Gastrocnemius medialis (tissue), 4 donors: ENCODE measurements around the gene NCOA7. TPM values are rescaled to one million over a fixed set of nuclear protein-coding genes. Genes with fewer than 3 reads are reported as not detected.

Source experiments
- ATAC-seq, 2 donors: fragments of 150-250 bp; one replicate each; pipeline ENCODE4 v1.9.1; 2016
- DNase-seq, 2 donors: peaks; one replicate each; pipeline ENCODE4 v3.0.0-alpha.2; 2019
- H3K27ac ChIP-seq, 4 donors: fragments of 200-600 bp; sonication (generic); 1 replicate in 1 of 4; 2 replicates in 3 of 4; pipeline ENCODE4 v1.5.1; 2016 to 2018; ENCODE audit warnings: mild to moderate bottlenecking in 2 of 4, moderate library complexity in 1 of 4
- H3K27me3 ChIP-seq, 3 donors: fragments of 200-600 bp; sonication (generic) in 2 of 3; 1 replicate in 1 of 3; 2 replicates in 2 of 3; pipeline versions ENCODE4 v1.5.1 to v1.6.0; 2016 to 2019; ENCODE audit warnings: mild to moderate bottlenecking in 1 of 3, moderate library complexity in 1 of 3
- H3K36me3 ChIP-seq, 2 donors: fragments of 200-600 bp; sonication (generic) in 1 of 2; one replicate each; pipeline ENCODE4 v1.5.1; 2017 to 2018
- H3K4me1 ChIP-seq, 2 donors: fragments of 200-600 bp; sonication (generic) in 1 of 2; one replicate each; pipeline ENCODE4 v1.5.1; 2016 to 2017; ENCODE audit warnings: mild to moderate bottlenecking in 2 of 2
- H3K4me3 ChIP-seq, 4 donors: fragments of 200-600 bp; sonication (generic) in 3 of 4; 1 replicate in 1 of 4; 2 replicates in 3 of 4; pipeline ENCODE4 v1.5.1; 2016 to 2019; ENCODE audit warnings: mild to moderate bottlenecking in 2 of 4
- H3K9me3 ChIP-seq, 3 donors: fragments of 200-600 bp; sonication (generic) in 2 of 3; 1 replicate in 1 of 3; 2 replicates in 2 of 3; pipeline ENCODE4 v1.5.1; 2016 to 2019
- POLR2A ChIP-seq, 2 donors: fragments of 450-650 bp; IDR thresholded peaks; one replicate each; pipeline ENCODE4 v1.6.1; 2017; ENCODE audit warnings: antibody characterized with exemption in 2 of 2, mild to moderate bottlenecking in 2 of 2, moderate library complexity in 2 of 2
- in situ Hi-C, 4 donors: fragments of 200-750 bp; cut with MboI; loops; one replicate each; pipeline versions ENCODE4 v1.15.0 to v1.8.0; 2017; ENCODE audit warnings: low sequenced_read_pairs in 4 of 4
- intact Hi-C: fragments of 100-400 bp; cut with DNase I; formaldehyde crosslinking; loops from one replicate; pipeline ENCODE4 v1.15.1; 2023; ENCODE audit warnings: low total_unique reads
- total RNA-seq, 4 donors: library from RNA; depleted of rRNA; stranded (reverse); fragments of >200 nt; gene quantifications; one replicate each; pipeline versions ENCODE4 v1.1.0 to v1.2.3, GENCODE V29; 2016
- TF ChIP-seq, protein P1 (sequence below), 5 experiments: fragments of 450-650 bp in 3 of 5; fragments of 200-600 bp in 2 of 5; sonication (generic) in 2 of 5; IDR thresholded peaks in 4 of 5; conservative IDR thresholded peaks in 1 of 5; 1 replicate in 4 of 5; 2 replicates in 1 of 5; pipeline ENCODE4 v1.5.1; 2016 to 2019; ENCODE audit warnings: antibody characterized with exemption in 5 of 5, mild to moderate bottlenecking in 3 of 5, moderate library complexity in 3 of 5

The NCOA7 gene
- total RNA-seq, 4 donors from 2014 or later, result 7.0 to 9.5 (median 9.2) TPM

GRCh38 chr6:125823180-125823579, 32.4 kb downstream of the NCOA7 start:
- Histone ChIP-seq H3K4me3 (no peak overlapping the region), H3K9me3 (no peaks in the 10 kb centered on the region), H3K36me3 (no peaks in the 10 kb centered on the region), H3K27ac (peak overlapping the region in 1 of 4 donors; percentile 17), H3K27me3 (no peaks in the 10 kb centered on the region), H3K4me1 (peaks cover 8% of the 10 kb centered on the region in 2 donors)
- in situ Hi-C loops (no loop called here), intact Hi-C loops (no loop called here)
- TF ChIP-seq POLR2A (IDR thresholded peaks at IDR 0.05), result no peak
- TF ChIP-seq, protein P1, sequence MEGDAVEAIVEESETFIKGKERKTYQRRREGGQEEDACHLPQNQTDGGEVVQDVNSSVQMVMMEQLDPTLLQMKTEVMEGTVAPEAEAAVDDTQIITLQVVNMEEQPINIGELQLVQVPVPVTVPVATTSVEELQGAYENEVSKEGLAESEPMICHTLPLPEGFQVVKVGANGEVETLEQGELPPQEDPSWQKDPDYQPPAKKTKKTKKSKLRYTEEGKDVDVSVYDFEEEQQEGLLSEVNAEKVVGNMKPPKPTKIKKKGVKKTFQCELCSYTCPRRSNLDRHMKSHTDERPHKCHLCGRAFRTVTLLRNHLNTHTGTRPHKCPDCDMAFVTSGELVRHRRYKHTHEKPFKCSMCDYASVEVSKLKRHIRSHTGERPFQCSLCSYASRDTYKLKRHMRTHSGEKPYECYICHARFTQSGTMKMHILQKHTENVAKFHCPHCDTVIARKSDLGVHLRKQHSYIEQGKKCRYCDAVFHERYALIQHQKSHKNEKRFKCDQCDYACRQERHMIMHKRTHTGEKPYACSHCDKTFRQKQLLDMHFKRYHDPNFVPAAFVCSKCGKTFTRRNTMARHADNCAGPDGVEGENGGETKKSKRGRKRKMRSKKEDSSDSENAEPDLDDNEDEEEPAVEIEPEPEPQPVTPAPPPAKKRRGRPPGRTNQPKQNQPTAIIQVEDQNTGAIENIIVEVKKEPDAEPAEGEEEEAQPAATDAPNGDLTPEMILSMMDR (IDR thresholded peaks at IDR 0.05 in 4 of 5, conservative IDR thresholded peaks at IDR 0.05 in 1 of 5), result no peak
- DNase-seq (no peak), ATAC-seq (no peak)

DNA sequence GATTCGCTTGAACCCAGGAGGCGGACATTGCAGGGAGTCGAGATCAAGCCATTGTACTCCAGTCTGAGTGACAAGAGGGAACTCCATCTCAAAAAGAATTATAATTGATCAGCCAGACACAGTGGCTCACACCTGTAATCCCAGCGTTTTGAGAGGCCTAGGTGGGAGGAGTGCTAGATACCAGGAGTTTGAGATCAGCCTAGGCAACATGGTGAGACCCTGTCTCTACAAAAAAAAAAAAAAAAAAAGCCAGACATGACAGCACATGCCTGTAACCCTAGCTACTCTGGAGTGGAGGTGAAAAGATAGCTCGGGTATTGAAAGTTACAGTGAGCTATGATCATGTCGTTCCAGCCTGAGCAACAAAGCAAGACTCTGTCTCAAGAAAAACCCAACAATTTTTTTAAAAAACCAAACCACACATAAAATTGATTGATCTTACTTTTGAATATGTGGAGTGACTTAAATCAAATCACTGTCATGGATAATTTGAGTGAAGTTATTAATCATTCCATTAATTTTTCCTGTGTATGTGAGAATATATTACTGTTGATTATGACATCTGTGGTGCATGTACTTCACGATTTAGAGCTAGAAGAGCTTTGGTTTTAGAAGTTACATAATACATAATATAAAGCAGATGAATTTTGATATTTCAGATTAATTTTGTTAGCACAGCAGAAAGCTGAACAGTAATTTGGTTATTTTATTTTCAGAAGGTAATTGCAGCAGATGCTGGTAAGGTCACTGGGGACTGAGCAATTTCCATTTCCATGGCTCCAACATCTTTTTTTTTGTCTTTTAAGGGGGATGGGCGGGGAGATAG, 34.4 kb downstream of the NCOA7 start:
- Histone ChIP-seq H3K4me3 (no peak overlapping the region), H3K36me3 (no peaks in the 10 kb centered on the region), H3K27ac (no peak overlapping the region), H3K4me1 (no peaks in the 10 kb centered on the region), H3K9me3 (no peaks in the 10 kb centered on the region), H3K27me3 (no peaks in the 10 kb centered on the region)
- in situ Hi-C loops (no loop called here), intact Hi-C loops (no loop called here)
- DNase-seq (no peak), ATAC-seq (no peak)
- TF ChIP-seq POLR2A (IDR thresholded peaks at IDR 0.05), result no peak
- TF ChIP-seq, protein P1 (IDR thresholded peaks at IDR 0.05 in 4 of 5, conservative IDR thresholded peaks at IDR 0.05 in 1 of 5), result no peak

DNA sequence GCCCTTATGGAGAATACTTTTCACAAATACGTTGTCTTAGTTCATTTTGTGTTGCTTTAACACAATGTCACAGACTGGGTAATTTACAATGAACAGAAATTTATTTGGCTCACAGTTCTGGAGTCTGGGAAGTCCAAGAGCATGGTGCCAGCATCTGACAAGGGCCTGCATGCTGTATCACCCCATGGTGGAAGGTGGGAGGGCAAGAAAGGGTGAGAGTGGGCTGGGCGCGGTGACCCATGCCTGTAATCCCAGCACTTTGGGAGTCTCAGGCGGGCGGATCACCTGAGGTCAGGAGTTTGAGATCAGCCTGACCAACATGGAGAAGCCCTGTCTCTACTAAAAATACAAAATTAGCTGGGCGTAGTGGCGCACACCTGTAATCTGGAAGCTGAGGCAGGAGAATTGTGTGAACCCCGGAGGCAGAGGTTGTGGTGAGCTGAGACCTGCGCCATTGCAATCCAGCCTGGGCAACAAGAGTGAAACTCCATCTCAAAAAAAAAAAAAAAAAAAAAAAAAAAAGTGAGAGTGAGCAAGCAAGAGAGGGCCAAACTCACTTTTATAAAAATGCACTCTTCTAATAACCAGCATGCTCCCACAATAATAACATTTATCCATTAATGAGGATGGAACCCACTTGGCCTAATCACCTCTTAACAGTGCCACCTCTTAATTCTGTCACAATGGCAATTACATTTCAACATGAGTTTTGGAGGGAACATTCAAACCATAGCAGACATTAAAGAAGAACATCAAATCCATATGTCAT, 36.1 kb downstream of the NCOA7 start:
- TF ChIP-seq POLR2A (IDR thresholded peaks at IDR 0.05), result no peak
- TF ChIP-seq, protein P1 (IDR thresholded peaks at IDR 0.05 in 4 of 5, conservative IDR thresholded peaks at IDR 0.05 in 1 of 5), result no peak

DNA sequence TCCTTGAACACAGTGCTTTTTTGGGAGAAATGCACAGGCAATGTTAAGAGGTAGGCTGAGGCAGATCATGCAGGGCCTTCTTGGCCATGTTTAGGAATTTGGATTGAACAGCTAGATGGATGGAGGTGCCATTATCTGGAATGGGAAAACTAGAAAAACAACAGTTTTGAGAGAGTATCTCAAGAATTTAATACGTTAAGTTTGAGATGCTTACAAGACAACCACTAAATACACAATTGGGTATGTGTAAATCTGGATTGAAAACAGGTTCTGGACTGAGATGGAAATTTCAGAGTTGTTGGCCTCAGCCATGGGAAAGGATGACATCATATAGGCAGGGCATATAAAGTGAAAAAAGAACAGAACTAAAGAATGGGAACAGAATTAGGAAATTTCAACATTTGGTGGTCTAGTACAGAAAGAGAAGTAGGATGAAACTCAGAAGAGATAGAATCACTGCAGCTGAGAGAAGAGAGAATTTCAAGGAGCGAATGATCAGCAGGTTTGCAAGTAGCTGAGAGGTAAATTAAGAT, 37.1 kb downstream of the NCOA7 start:
- H3K4me1 ChIP-seq, result peaks cover 0 to 7% of the 10 kb centered on the region in 2 donors
- H3K27me3 ChIP-seq, result no peaks in the 10 kb centered on the region
- no peaks in the 10 kb centered on the region for H3K9me3 ChIP-seq
- H3K36me3 ChIP-seq, result no peaks in the 10 kb centered on the region
- DNase-seq (no peak), ATAC-seq (peak; percentile 23 to 51)
- in situ Hi-C loops, result no loop called here
- intact Hi-C loops, result no loop called here
- H3K27ac ChIP-seq, result no peak overlapping the region
- H3K4me3 ChIP-seq, result no peak overlapping the region
- TF ChIP-seq, protein P1 (IDR thresholded peaks at IDR 0.05 in 4 of 5, conservative IDR thresholded peaks at IDR 0.05 in 1 of 5), result no peak
- TF ChIP-seq POLR2A (IDR thresholded peaks at IDR 0.05), result no peak

More for the DNA sequence above, 36.1 kb downstream of the NCOA7 start:
- H3K27me3 ChIP-seq, result no peaks in the 10 kb centered on the region
- H3K4me3 ChIP-seq, result no peak overlapping the region
- in situ Hi-C loops (no loop called here), intact Hi-C loops (no loop called here)
- H3K36me3 ChIP-seq, result no peaks in the 10 kb centered on the region
- H3K9me3 ChIP-seq, result no peaks in the 10 kb centered on the region
- ATAC-seq, result no peak
- H3K4me1 ChIP-seq, result no peaks in the 10 kb centered on the region
- DNase-seq, result no peak
- H3K27ac ChIP-seq, result no peak overlapping the region
